ENCODE results near the gene TRAPPC3.
A peak's percentile ranks its signal among the peaks of the same experiment; 100 is the strongest.
"Not testable (repeated sequence)": the region's sequence is repeated elsewhere in the genome, so short reads cannot be mapped to it uniquely, and the experiment has no call there.

The TRAPPC3 gene

DNA sequence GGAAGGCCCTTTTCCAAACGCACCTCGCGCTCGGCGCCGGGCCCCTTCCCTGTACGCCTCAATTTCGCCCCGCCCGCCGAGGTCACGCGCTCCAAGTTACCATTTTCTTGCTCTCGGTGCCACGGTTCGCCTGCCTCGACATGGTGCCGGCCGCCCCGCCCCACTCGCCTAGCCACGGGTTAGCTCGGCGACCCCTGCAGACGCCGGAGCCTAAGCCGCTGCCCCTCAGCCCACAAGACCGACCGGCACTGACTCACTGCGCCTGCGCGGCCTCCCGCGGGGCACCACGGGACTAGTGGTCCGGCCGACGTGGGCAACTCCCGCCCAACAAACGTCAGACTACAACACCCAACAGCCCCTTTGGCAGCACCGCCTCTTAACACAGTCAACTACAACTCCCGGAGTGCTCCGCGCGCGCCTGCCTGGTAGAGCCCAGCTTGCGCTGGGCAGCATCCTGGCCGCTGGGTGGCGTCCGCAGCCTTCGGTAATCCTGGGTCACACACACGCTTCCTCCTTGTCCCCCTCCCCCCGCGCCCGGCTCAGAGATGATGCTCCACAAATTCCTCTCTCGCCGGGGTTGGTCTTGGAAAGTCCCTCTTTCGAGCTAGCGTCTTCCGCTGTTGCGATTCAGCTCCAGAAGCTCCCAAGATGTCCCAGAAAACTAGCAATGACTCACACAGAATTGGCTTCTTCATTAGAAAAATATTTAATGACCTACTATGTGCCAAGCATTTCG is at the start of gene TRAPPC3:
TRAPPC3 (minus strand) TSS at position 250 of the 736 bp plus-strand sequence; CDS start at position 142, 108 bp downstream.
- DNase-seq (ENCODE audit: low read depth in 2 of 2): peak; percentile 98 to 100

- DNase-seq (ENCODE audit: low read depth in 2 of 2): no peak
Measured at GRCh38 chr1:36198641-36199040, 49.4 kb upstream of the TRAPPC3 start.

DNA sequence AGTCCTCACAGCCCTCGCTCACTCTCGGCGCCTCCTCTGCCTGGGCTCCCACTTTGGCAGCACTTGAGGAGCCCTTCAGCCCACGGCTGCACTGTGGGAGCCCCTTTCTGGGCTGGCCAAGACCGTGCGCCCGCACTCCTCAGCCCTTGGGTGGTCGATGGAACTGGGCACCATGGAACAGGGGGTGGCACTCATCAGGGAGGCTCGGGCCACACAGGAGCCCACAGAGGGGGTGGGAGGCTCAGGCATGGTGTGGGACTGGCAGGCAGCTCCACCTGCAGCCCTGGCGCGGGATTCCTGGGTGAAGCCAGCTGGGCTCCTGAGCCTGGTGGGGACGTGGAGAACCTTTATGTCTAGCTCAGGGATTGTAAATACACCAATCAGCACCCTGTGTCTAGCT is 47.5 kb upstream of the TRAPPC3 start:
- not testable (repeated sequence) for DNase-seq (ENCODE audit: low read depth in 2 of 2)

DNA sequence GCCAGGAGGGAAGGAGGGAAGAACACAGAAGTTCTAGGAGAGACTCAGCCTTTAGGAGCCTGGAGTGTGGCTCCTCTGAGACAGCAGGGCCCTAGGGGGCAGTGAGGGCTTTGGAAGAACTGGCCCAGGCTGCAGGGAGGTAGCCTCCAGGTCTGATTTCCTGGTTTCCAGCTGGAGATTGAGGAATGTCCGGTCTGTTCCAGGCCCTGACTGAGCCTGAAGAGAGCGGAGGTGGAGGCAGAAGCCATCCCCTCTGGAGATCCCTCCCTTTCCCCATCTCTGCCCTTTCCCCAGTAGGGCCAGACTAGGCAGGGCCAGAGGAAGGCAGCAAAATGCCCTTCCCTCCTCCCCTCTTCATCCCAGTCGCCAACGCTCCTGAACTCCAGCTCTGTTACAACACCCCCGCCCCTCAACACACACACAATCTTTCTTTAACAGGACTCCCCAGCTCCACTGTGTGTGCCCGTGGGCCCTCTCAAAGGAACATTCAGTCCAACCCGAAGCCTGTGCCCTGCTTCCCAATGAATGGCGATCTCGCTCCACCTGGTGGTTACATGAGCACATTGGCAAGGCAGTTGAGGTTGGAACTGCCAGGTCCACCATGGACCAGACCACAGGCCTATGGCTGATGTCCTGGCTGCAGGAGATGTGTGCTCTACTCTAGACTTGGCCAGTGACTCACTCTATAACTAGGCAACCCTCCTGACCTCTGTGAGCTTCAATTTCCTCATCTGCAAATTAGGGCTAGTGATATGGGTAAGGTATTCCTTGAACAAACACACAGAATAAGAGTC is 38.7 kb upstream of the TRAPPC3 start:
- DNase-seq (ENCODE audit: low read depth in 2 of 2): peak; percentile 54 to 64

DNA sequence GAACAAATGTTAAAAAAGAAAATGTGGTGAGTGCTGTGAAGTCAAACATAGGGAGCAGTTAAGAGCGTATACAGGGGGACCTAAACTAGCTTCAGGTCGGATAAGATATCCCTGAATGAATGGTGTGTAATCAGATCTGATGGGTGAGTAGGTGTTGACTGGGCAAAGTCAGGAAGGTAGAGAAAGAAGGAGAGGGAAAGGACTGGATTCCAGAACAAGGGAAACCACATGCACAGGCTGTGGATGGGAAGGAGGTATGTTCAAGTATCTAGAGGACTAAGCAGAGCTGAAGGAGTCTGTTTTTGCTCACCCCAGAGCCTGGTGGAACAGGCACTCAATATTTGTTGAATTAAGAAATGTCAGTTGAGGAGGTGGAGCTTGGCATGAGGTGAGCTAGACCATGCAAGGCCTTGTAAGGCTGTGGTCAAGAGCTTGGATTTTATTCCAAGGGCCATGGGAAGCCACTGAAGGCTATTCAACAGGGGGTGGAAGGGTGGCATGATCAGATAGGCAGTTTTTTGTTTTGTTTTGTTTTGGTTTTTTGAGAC is 34.1 kb upstream of the TRAPPC3 start:
- no peak for DNase-seq (ENCODE audit: low read depth in 2 of 2)

GRCh38 chr1:36182734-36183133 is 33.4 kb upstream of the TRAPPC3 start:
- DNase-seq (ENCODE audit: low read depth in 2 of 2): no peak

- no peak for DNase-seq (ENCODE audit: low read depth in 2 of 2)
Measured at GRCh38 chr1:36179220-36179600, 29.9 kb upstream of the TRAPPC3 start.

- no peak for DNase-seq (ENCODE audit: low read depth in 2 of 2)
Measured at GRCh38 chr1:36178471-36179219, 29.4 kb upstream of the TRAPPC3 start.

- DNase-seq (ENCODE audit: low read depth in 2 of 2): no peak
Measured at GRCh38 chr1:36177589-36178431, 28.5 kb upstream of the TRAPPC3 start.

DNA sequence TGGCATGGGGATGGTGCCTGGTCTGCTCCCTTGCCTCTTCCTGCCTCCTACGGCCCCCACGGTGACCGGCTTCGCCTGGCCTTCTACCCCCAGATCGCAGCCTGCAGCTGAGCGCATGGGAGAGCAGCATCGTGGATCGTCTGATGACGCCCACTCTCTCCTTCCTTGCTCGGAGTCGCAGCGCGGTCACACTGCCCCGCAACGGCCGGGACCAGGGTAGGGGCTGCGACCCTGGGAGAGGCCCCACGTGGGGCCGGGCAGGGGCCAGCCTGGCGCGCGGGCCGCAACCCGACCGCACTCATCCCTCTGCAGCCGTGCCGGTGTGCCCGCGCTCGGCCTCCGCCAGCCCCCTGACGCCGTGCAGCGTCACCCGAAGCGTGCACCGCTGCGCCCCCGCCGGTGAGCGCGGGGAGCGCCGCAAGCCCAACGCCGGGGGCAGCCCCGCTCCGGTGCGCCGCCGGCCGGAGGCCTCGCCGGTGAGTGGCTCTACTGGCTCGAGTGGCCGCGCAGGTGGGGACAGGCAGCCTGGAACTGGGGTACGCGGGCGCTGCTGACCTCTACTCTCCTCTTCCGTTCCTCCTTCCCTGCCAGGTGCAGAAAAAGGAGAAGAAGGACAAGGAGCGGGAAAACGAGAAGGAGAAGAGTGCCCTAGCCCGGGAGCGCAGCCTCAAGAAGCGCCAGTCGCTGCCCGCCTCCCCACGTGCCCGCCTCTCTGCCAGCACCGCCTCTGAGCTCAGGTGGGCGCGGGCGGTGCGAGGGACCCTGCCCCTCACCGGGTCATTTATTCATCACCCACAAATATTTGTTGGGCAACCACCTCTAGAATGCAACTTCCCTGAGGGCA is 27.0 kb upstream of the TRAPPC3 start:
- no peak for DNase-seq (ENCODE audit: low read depth in 2 of 2)

DNA sequence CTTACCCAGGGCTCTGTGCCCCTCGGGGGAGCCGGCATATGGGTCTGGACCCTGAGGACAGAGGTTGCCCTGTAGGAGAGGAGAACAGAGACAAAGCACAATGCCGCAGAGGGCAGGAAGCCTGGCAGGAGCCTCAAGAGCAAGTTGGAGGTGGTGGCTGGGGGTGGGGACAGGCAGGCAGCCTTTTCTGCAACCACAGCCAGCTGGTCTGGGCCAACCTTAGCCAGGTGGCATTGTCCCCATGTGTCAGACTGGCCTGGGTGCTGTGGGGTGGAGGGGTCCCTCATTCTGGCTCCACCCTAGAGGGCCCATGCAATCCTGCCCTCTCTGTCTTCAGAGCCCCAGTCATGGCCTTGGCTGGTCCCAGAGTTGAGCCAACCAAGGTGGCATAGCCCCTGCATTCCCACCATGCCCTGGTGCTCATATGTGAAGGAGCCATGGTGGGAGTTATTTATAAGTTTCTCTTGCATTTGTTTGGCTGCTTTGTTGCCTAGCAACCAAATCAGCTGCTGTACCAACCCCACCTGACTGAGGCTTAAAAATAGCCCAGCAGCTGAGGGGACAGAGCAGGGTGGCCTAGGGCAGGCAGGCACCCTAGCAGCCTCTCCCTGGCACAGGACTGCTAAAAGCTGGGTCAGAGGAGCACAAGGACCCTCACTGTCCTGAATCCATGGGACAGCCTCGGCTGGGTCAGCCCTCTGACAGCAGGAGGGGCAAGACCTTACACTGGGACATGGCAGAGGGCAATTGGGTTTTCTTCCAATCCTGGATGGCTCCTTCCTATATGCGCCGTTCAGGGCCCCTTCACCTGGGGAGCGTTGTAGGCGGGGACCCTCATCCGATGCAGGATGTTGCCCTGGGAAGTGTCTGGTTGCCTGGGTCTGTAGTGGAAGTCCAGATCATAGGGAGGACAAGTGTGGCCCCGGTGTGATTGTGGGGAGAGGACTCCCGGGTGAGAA is 26.1 kb upstream of the TRAPPC3 start:
- no peak for DNase-seq (ENCODE audit: low read depth in 2 of 2)

- no peak for DNase-seq (ENCODE audit: low read depth in 2 of 2)
Measured at GRCh38 chr1:36174713-36175112, 25.4 kb upstream of the TRAPPC3 start.

DNA sequence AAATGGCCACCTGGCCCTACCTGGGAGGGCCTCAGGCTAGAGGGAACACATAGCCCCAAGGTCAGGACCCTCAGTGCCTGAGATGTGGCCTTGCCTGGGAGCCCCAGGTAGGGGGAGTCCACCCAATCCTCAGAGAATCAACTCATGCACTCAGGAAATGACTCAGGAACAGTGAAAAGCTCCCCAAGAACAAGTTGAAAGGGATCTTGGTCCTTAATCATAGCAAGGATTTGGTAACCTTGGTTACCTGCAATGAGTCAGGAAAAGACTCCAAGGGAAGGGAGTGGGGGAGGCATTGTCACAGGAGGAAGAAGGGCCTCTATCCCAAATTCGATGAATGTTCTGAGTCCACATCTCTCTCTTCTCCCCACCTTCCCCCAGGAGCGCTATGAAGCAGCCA is 23.7 kb upstream of the TRAPPC3 start:
- DNase-seq (ENCODE audit: low read depth in 2 of 2): no peak

DNA sequence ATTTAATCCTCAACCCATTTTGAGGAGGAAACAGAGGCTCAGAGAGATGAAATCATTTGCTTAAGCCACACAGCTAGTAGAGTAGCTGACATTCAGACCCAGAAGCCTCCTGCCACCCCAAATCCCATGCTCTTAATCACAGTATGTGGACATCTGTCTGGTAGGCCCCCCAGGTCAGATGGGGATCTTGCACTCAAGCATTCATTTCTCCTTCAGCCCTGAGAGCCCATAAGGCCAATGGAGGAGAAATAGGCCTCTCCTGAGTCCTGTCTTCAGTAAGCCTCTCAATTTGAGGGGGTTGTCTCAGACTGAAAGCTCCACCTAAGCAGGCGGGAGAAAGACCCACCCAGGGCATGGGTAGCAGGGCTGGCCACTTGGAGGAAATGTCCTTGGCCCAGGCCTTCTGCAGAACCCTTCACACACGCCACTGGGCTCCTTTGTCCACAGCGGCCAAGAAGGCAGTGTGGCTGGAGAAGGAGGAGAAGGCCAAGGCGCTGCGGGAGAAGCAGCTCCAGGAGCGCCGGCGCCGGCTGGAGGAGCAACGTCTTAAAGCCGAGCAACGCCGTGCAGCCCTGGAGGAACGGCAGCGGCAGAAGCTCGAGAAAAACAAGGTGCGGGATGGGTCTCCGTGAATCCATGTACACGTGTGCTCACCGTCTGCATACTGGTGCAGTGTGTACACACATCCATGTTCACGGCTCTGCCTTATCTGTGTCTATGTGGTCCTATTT is 22.9 kb upstream of the TRAPPC3 start:
- DNase-seq (ENCODE audit: low read depth in 2 of 2): no peak

GRCh38 chr1:36170643-36171412 is 21.5 kb upstream of the TRAPPC3 start:
- DNase-seq (ENCODE audit: low read depth in 2 of 2): no peak

DNA sequence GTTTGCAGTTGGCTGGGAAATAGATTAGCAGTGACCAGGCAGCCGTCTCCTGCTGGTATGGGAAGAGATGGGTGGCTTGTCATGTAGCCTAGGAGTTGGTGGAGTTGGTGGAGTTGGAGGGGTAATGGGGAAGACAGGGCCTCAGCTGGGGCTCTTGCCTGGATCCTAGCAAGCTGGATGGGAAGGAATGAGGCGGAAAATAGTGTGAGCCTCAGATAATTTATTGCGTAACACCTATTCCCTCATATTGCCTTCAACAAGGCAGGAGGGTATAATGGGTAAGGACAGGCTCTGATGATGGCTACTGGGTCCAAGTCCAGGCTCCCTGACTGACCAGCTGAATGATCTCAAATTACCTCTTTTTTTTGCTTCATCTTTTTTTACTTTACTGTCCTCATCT is 19.2 kb upstream of the TRAPPC3 start:
- no peak for DNase-seq (ENCODE audit: low read depth in 2 of 2)

All from stimulated activated CD4-positive, alpha-beta T cell treated with anti-CD3 and anti-CD28 coated beads, Interleukin-1b, Interleukin-23, amount 100 ng/mL, for 4 hours (primary cell).